Measurements from ENCODE around the gene HDAC10. TPM values are rescaled to one million over a fixed set of nuclear protein-coding genes. Genes with fewer than 3 reads are reported as not detected.

HDAC10 gene
- total RNA-seq, 1 experiment from 2014 or later: 45.0 TPM

DNA sequence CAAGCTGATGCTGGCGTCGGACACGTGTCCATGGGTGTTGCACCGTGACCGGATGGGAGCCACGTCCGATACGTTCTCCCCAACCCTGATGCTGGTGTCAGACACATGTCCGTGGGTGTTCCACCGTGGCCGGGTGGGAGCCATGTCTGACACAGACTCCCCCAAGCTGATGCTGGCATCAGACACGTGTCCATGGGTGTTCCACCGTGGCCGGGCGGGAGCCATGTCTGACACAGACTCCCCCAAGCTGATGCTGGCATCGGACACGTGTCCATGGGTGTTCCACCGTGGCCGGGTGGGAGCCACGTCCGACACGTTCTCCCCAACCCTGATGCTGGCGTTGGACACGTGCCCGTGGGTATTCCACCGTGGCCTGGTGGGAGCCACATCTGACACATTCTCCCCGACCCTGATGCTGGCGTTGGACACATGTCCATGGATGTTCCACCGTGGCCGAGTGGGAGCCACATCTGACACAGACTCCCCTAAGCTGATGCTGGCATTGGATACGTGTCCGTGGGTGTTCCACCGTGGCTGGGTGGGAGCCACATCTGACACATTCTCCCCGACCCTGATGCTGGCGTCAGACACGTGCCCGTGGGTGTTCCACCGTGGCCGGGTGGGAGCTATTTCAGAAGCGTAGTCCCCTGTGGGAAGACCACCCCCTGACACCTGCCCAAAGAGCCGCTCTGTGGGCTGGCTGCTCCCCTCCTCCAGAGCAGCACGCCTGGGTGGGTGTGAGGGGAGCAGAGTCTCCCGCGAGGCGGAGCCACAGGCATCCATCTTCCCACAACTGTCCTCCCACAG lies 30.3 kb downstream of the HDAC10 start:
- H3K4me3 Mint-ChIP-seq: no peak overlapping the region
- no CpG with 5 or more reads among the region's 45 CpGs for WGBS (ENCODE audit: extremely low coverage, insufficient read length, low lambda C conversion rate)
- H3K23me2 ChIP-seq (ENCODE audit: insufficient read length, low read depth, low read length, poor library complexity, severe bottlenecking): no peaks in the 10 kb centered on the region
- H3K14ac ChIP-seq (ENCODE audit: insufficient read depth, low read length): no peak overlapping the region
- no peak overlapping the region for H3K23ac ChIP-seq (ENCODE audit: insufficient read length, low read depth, low read length)
- no peaks in the 10 kb centered on the region for H3K79me1 ChIP-seq (ENCODE audit: insufficient read depth, low read depth, low read length, poor library complexity, severe bottlenecking)
- no peak overlapping the region for H3K27ac ChIP-seq (ENCODE audit: insufficient read length, low read depth, low read length)
- no peaks in the 10 kb centered on the region for H3K9me3 ChIP-seq (ENCODE audit: control insufficient read depth, low read depth, low read length)
- H3K4me1 ChIP-seq (ENCODE audit: insufficient read depth, low read length): no peaks in the 10 kb centered on the region
- H2BK5ac ChIP-seq (ENCODE audit: insufficient read length, low read length): no peak overlapping the region
- H2BK20ac ChIP-seq (ENCODE audit: low read depth, low read length, poor library complexity, severe bottlenecking): no peak overlapping the region
- no peak overlapping the region for H4K8ac ChIP-seq (replicated peaks; ENCODE audit: insufficient read length, low read depth, low read length)
- no peak overlapping the region for H2BK12ac ChIP-seq (ENCODE audit: insufficient read length, low read depth, low read length)
- no peak overlapping the region for H2AK5ac ChIP-seq (ENCODE audit: insufficient read length, low read length)
- peaks cover 5 to 9% of the 10 kb centered on the region in 2 experiments for H3K4me1 Mint-ChIP-seq
- peaks cover 3% of the 10 kb centered on the region for H4K20me1 ChIP-seq (ENCODE audit: control insufficient read depth, insufficient read depth, insufficient read length)
- H3K27ac Mint-ChIP-seq: no peak overlapping the region
- H3K18ac ChIP-seq (ENCODE audit: insufficient read length, low read depth, low read length): no peak overlapping the region
- no peaks in the 10 kb centered on the region for H3K27me3 Mint-ChIP-seq (ENCODE audit: low read depth)
- H3K4ac ChIP-seq (ENCODE audit: low read depth, low read length): no peak overlapping the region
- H3K9me3 Mint-ChIP-seq: no peaks in the 10 kb centered on the region
- H3K79me2 ChIP-seq (ENCODE audit: insufficient read depth, low read length): no peaks in the 10 kb centered on the region
- no peak overlapping the region for H3K56ac ChIP-seq (ENCODE audit: insufficient read length, low read depth, low read length)
- peaks cover 22 to 75% (median 62%) of the 10 kb centered on the region in 3 experiments for H3K36me3 Mint-ChIP-seq (ENCODE audit: insufficient read depth in 1 of 3, low read depth in 3 of 3)
- H4K5ac ChIP-seq (ENCODE audit: insufficient read length, low read depth, low read length): no peak overlapping the region
- H2BK15ac ChIP-seq (ENCODE audit: low read depth, low read length): no peak overlapping the region
- no peak for DNase-seq
- no peaks in the 10 kb centered on the region for H3K27me3 ChIP-seq (ENCODE audit: insufficient read depth, low read length)
- H3K4me2 ChIP-seq (ENCODE audit: insufficient read depth, insufficient read length, low read length): no peak overlapping the region
- H4K91ac ChIP-seq (ENCODE audit: insufficient read length, low read depth, low read length): no peak overlapping the region
- H2BK120ac ChIP-seq (ENCODE audit: low read depth, low read length, poor library complexity, severe bottlenecking): no peak overlapping the region
- no peak overlapping the region for H3T11ph ChIP-seq (ENCODE audit: low read length)
- H3K9ac ChIP-seq (ENCODE audit: extremely low read depth, insufficient read length, low read length): no peak overlapping the region
- TF ChIP-seq, protein P1, sequence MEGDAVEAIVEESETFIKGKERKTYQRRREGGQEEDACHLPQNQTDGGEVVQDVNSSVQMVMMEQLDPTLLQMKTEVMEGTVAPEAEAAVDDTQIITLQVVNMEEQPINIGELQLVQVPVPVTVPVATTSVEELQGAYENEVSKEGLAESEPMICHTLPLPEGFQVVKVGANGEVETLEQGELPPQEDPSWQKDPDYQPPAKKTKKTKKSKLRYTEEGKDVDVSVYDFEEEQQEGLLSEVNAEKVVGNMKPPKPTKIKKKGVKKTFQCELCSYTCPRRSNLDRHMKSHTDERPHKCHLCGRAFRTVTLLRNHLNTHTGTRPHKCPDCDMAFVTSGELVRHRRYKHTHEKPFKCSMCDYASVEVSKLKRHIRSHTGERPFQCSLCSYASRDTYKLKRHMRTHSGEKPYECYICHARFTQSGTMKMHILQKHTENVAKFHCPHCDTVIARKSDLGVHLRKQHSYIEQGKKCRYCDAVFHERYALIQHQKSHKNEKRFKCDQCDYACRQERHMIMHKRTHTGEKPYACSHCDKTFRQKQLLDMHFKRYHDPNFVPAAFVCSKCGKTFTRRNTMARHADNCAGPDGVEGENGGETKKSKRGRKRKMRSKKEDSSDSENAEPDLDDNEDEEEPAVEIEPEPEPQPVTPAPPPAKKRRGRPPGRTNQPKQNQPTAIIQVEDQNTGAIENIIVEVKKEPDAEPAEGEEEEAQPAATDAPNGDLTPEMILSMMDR (conservative IDR thresholded peaks at IDR 0.05): no peak
- H2AFZ ChIP-seq (ENCODE audit: low read length): no peak overlapping the region

Data from H9 (cell line).